HG03469 (cell line): Measurements from ENCODE around the gene TCF20.

ENCODE experiments used
- ATAC-seq: cut with Tn5 transposase; IDR thresholded peaks from one replicate; pipeline ENCODE4 v1.9.1; 2021; ENCODE audit warnings: mild to moderate bottlenecking, moderate library complexity, moderate number of reproducible peaks; ENCODE audit not compliant: unreplicated experiment

TCF20 gene

DNA sequence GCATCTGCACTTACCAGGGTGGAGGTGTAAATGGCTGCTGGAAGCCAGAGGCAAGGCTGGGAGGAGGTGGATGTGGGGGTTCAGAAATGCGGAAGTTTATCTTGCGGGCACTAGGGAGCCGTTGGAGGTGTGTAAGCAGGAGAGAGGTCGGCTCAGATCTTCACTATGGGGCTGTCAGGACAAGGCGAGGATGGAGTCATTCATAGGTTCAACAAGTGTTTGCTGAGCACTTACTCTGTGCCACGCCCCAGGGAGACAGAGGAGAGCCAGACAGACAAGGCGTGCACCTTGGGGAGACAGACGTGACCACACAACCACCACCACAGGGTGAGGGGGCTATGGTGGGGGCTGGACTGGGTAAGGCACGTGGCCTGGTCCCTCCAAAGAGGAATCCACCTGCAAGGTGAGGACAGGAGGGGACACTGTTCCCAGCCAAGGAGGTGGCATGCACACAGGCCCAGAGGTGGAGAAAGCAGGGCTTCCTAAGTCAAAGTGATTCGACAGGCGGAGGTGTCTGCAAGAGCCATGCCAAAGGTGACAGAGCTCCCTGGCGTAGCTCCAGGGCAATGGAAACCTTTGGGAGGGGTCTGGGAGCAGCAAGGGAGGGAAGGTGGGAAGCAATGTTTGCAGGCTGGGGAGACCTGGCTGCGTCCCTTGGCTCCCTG is 30.8 kb upstream of the TCF20 start:
- no peak for ATAC-seq

GRCh38 chr22:42300259-42301076 is 30.0 kb upstream of the TCF20 start:
- ATAC-seq, result no peak

DNA sequence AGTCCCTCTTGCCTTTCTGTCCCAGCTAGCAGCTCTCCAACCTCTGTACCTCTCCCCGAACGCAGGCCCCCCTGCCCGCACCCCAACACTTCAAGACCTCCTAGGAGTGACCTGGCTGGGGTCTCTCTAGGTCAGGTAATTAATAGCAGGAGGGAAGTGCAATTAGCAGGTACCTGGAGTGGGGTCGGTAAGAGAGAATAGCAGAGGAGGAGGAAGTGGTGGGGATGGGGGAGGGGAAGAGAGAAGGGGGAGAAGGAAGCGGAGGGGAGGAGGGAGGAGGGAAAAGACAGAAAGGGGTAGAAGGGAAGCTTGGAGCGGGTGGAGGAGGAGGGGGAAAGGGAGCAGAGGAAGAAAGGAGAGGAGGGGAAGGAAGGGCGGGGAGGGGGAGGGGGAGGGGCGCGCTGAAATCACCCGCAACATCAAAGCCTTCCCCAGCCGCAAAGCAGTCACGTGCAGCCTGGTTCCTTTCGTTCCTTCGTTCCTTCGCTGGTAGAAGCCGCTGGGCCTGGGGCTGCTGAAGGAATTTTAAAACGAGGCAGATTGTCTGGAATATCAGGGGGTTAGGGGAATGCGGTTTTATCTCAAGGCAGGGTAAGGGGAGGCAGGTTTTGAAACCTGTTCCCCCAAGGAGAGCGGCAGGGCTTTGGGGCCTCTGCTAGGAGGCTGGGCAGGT is 29.3 kb upstream of the TCF20 start:
- ATAC-seq, result no peak

GRCh38 chr22:42298746-42299145 is 28.3 kb upstream of the TCF20 start:
- ATAC-seq, result no peak

- no peak for ATAC-seq
Observed at GRCh38 chr22:42297778-42298177, 27.3 kb upstream of the TCF20 start.

DNA sequence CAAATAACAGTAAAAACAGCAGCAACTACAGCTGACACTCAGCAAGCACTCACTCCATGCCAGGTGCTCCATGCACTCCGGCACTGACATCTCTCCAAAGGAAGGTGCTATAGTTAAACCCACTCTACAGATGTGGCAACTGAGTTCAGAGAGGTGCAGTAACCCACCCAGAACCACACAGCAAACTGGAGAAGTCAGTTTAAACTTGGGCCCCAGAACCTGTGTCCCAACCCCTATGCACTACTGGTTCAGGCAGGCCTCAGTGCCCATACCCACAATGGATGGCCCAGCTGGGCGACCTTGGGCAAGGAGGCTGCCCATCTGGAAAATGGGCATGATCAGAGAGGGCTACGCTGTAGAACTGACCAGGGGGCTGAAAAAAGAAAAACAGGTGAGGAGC is 26.4 kb upstream of the TCF20 start:
- no peak for ATAC-seq

- no peak for ATAC-seq
Observed at GRCh38 chr22:42296381-42296853, 26.0 kb upstream of the TCF20 start.

DNA sequence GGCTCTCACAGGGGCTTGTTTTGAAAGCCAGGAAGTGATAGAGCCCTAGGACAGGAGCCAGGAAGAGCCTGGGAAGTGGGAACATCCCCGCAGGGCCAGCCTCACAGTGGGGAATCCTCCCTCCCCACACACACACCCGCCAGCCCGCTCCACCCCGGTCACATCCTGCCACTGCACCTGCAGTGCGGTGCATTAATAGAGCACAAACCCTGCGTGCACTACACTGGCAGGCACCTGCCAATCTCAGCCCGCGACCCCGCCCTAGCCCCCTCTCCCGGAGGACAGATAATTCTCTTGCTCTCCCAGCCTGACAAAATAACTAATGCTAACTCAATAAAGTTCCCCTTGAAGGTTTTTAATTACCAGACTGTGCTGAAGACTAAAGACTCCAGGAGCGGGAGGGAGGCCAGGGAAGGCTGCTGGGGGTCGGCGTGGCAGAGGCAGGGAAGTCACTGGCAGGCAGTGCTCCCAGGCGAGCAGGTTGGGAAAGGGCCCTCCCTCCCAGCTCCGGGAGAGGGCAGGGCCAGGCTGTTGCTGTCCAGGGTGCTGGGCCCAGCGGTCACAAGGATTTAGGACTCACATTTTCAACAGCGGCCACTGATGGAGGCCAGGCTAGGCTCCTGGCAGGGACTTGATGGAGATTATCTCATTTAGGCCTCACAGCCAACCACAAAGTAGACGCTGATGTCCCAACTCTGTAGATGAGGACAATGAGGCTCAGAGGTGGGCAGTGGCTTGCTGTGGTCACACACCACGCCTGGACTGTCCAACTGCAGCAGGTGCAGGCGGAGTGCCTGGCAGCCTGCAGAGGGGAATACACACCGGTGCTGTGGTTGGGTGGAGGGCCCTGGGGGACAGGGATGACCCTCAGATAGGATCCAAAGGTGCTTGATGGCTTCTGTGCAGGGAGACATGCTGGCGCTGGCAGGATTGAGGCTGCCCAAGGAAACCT is 23.9 kb upstream of the TCF20 start:
- no peak for ATAC-seq

GRCh38 chr22:42292732-42293520 is 22.5 kb upstream of the TCF20 start:
- ATAC-seq, result no peak

- ATAC-seq, result no peak
Observed at GRCh38 chr22:42291287-42291686, 20.8 kb upstream of the TCF20 start.

- ATAC-seq, result no peak
Observed at GRCh38 chr22:42289671-42290541, 19.5 kb upstream of the TCF20 start.

DNA sequence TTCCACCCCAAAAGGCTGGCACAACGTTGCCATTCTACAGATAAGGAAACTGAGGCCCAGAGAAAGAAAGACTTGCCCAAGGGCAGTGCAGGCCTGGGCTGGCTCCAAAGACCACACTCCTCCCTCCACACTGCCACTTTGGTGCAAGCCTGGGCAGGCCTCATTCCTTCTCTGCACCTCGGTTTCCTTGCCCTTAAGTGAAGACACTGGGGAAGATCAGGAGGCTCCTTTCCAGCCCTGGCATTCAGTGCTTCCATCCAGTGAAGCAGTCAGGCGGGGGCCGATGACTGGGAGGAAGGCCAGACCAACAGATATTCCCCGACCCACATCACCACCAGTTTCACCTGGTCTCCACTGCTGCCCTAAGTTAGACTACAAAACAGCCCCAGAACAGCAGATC is 18.3 kb upstream of the TCF20 start:
- no peak for ATAC-seq

DNA sequence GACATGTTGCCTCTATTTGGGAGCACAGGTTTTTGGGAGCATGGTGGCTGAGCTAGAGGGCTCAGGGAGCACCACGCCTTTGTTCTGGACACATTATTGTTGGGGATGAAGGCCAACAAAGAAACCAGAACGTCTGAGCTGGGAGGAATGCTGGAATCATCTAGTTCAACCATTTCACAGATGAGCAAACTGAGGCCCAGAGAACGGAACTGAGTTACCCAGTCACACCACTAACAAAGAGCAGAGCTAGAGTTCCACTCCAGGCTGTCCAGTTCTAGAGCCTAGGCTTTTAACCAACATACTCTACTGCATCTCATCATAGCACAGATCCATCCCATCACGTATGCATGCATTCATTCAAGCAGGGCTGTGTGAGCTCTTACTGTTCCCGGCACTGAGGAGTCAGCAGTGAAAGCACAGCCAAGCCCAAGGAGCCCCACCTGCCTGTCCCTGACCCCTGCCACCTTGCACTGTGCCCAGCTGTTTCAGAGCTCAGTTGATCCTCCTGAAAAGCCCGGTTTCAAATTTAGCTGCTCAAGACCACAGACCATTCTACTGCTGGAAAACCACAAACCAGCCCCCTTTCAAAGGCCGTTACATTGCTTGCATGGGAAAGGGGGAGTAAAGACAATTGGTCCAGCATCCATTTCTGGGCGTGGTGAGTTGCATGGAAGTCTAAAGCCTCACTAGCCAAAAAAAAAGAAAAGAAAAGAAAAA is 16.9 kb upstream of the TCF20 start:
- no peak for ATAC-seq

GRCh38 chr22:42286205-42286604 is 15.8 kb upstream of the TCF20 start:
- no peak for ATAC-seq

DNA sequence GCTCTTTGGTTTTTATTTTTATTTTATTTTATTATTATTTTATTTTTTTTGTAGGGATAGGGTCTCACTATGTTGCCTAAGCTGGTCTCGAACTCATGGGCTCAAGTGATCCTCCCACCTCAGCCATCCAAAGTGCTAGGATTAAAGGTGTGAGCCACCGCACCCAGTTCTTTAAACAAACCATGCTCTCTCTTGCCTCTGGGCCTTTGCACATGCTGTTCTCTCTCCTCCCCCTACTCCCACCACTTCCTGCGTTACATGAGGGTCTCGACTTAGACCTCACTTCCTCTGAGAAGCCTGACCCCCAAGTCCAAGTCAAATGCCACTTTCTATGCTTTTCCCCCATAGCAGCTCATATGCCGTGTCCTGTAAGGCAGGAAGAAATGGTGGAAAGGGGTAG is 15.2 kb upstream of the TCF20 start:
- no peak for ATAC-seq

GRCh38 chr22:42284643-42285181 is 14.3 kb upstream of the TCF20 start:
- ATAC-seq, result no peak

GRCh38 chr22:42284202-42284591 is 13.7 kb upstream of the TCF20 start:
- no peak for ATAC-seq
